PFSK-1 (cell line): ENCODE data around the gene ZIC5.

ENCODE experiments used
- SIN3A ChIP-seq: IDR thresholded peaks from 2 replicates; pipeline ENCODE4 v1.6.1; 2012; ENCODE audit warnings: mild to moderate bottlenecking, low read length, moderate library complexity, borderline replicate concordance; ENCODE audit not compliant: insufficient read depth
- TAF1 ChIP-seq: IDR thresholded peaks from 2 replicates; pipeline ENCODE4 v1.6.1; 2012; ENCODE audit warnings: low read length, control low read depth, borderline replicate concordance; ENCODE audit not compliant: insufficient read depth
- TF ChIP-seq, protein P1 (sequence below), 2 experiments: IDR thresholded peaks; 2 replicates each; pipeline versions ENCODE4 v1.6.1 to v1.8.0; 2011 to 2012; ENCODE audit warnings: low read depth in 2 of 2, low read length in 2 of 2, control low read depth in 1 of 2, inconsistent platforms in 1 of 2, mild to moderate bottlenecking in 1 of 2, moderate library complexity in 1 of 2; ENCODE audit not compliant: insufficient read depth in 1 of 2

DNA sequence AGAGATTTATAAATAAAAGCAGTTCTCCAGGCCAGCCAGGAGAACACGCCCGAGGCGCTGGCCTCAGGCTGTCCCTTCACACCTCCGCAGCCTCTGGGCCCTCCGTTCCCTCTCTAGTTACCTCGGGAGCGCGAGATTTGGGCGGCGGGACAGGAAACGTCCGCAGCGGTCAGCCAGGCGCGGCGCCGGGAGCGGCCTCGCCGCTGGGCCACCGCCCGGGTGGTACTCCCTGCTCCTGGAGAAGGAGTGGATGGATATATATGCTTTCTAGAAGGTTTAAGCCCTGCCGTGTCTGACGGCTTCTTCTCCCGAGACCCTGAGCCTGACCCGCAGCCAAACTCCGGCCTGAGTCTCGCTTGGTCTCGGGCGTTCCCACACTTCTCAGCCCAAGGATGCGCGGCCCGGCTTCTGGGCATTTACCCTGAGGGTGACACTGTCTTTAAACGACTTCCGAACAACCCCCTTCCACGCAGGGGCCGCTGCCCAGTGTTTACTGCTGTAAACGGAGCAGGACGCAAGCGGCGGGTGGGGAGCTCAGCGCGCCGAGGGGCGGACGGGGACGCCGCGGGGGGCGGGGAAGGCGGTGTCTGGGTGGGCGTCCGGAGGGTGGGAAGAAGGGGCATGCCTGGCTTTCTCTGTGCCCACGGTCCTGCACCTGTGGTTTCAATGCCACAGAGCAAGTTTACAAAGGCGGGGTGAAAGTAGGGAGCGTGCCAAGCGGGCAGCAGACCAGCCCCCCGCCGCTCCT lies 8.1 kb upstream of the ZIC5 start:
- TF ChIP-seq TAF1 (no peak), SIN3A (no peak)
- TF ChIP-seq, protein P1, sequence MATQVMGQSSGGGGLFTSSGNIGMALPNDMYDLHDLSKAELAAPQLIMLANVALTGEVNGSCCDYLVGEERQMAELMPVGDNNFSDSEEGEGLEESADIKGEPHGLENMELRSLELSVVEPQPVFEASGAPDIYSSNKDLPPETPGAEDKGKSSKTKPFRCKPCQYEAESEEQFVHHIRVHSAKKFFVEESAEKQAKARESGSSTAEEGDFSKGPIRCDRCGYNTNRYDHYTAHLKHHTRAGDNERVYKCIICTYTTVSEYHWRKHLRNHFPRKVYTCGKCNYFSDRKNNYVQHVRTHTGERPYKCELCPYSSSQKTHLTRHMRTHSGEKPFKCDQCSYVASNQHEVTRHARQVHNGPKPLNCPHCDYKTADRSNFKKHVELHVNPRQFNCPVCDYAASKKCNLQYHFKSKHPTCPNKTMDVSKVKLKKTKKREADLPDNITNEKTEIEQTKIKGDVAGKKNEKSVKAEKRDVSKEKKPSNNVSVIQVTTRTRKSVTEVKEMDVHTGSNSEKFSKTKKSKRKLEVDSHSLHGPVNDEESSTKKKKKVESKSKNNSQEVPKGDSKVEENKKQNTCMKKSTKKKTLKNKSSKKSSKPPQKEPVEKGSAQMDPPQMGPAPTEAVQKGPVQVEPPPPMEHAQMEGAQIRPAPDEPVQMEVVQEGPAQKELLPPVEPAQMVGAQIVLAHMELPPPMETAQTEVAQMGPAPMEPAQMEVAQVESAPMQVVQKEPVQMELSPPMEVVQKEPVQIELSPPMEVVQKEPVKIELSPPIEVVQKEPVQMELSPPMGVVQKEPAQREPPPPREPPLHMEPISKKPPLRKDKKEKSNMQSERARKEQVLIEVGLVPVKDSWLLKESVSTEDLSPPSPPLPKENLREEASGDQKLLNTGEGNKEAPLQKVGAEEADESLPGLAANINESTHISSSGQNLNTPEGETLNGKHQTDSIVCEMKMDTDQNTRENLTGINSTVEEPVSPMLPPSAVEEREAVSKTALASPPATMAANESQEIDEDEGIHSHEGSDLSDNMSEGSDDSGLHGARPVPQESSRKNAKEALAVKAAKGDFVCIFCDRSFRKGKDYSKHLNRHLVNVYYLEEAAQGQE (IDR thresholded peaks at IDR 0.05; ENCODE audit: insufficient read depth in 1 of 2, low read depth in 2 of 2, low read length in 2 of 2) = no peak
